22Rv1 (cell line): Measurements from ENCODE around the gene SPATA3.

ENCODE experiments used
- ZFX ChIP-seq: fragments of 450-650 bp; IDR thresholded peaks from 2 replicates; pipeline ENCODE4 v1.6.1; 2017; ENCODE audit warnings: antibody characterized with exemption, borderline replicate concordance
- TF ChIP-seq, protein P1 (sequence below): fragments of 450-650 bp; IDR thresholded peaks from 2 replicates; pipeline ENCODE4 v1.5.1; 2017; ENCODE audit warnings: mild to moderate bottlenecking

DNA sequence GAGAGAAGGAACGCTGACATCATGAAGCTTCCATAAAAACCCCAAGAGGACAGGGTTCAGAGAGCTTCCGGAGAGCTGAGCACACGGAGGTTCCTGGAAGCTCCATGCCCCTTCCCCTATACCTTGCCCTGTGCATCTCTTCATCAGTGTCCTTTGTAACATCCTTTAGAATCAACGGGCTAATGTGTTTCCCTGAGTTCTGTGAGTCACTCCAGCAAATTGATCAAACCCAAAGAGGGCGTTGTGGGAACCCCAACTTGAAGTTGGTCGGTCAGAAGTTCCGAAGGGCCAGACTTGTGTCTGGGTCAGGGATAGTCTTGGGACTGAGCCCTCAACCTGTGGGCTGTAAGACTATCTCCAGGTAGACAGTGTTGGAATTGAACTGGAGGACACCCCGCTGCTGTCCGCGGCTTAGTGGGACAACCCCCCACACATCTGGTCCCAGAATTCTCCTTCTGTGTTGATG, 45.0 kb upstream of the SPATA3 start:
- TF ChIP-seq, protein P1, sequence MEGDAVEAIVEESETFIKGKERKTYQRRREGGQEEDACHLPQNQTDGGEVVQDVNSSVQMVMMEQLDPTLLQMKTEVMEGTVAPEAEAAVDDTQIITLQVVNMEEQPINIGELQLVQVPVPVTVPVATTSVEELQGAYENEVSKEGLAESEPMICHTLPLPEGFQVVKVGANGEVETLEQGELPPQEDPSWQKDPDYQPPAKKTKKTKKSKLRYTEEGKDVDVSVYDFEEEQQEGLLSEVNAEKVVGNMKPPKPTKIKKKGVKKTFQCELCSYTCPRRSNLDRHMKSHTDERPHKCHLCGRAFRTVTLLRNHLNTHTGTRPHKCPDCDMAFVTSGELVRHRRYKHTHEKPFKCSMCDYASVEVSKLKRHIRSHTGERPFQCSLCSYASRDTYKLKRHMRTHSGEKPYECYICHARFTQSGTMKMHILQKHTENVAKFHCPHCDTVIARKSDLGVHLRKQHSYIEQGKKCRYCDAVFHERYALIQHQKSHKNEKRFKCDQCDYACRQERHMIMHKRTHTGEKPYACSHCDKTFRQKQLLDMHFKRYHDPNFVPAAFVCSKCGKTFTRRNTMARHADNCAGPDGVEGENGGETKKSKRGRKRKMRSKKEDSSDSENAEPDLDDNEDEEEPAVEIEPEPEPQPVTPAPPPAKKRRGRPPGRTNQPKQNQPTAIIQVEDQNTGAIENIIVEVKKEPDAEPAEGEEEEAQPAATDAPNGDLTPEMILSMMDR: no peak
- no peak for TF ChIP-seq ZFX
